Kidney tubule cell (primary cell): ENCODE data around the gene BAG1.

Experiments
- DNase-seq: peaks from one replicate; pipeline ENCODE4 v3.0.0-alpha.2; 2018; ENCODE audit warnings: low spot score

Gene BAG1

DNA sequence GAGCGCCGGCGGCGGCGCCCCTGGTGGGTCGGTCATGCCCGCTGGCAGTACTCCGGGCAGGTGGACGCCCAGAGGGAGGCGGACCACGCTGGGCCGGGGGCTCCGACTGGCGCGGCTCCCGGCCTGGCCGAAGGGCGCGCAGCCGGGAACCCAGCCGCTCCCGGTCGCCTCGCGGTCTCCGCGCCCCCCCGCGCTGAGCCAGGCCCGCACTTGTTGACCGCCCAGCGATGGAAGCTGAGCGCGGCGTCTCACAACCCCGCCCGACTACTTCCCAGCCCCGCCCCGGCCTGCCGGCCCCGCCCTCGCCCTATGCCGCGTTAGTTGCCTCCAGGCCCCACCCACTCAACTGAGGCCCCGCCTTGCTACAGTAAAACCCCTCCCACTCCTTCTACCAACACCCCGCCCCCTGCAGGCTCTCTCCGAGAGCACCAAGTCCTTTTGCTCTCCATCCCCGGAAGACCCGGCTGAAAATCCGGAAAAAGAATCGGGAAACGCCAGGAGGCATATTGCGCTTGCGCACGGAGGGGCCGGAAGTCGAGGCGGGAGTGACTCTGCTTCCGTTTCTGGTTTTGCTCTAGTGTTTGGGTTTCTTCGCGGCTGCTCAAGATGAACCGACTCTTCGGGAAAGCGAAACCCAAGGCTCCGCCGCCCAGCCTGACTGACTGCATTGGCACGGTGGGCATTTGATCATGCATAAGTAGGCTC lies at the start of gene BAG1, which contains the start of gene CHMP5:
Gene BAG1, minus strand, starts transcription at position 236 of the 705 bp plus-strand sequence.
Gene CHMP5, plus strand, starts transcription at position 577 of the 705 bp plus-strand sequence. Its CDS starts 30 bp downstream, at position 607.
- DNase-seq: peak; percentile 99

DNA sequence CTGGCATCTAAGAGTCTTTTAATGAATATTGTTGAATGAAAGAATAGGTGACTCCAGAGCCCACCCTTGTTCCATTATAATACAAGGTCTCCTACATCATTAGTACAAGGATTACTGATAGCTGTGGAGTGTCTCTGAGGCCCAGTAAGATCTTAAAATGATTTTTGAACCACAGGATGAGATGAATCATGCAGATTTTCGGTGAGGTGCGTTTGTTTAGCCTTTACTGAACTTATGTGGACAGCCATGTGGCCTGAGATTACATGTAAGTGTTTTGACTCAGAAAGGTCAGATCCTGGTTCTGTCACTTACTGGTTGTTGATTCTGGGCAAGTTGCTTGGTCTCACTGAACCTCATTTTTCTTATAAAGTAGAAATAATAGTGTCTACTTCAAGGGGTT lies 47.4 kb upstream of the BAG1 start:
- no peak for DNase-seq

DNA sequence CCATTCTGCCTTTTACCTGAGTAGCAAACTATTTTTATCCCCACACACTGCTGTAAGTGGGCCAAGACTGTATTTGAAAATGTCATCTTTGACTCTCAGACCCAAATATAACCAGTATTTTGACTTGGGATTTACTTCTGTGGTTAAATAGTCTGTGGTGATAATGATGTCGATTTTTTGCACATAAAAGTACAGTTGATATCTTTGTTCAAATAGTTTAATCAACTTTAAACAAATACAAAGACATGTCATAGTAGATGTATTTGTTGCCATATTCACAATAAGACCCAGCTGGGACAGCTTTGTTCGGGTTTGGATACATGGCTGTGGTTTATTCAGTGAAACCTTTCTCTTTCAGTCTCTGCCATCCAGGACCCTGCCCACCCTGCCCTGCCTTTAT lies 46.2 kb upstream of the BAG1 start:
- DNase-seq: no peak

DNA sequence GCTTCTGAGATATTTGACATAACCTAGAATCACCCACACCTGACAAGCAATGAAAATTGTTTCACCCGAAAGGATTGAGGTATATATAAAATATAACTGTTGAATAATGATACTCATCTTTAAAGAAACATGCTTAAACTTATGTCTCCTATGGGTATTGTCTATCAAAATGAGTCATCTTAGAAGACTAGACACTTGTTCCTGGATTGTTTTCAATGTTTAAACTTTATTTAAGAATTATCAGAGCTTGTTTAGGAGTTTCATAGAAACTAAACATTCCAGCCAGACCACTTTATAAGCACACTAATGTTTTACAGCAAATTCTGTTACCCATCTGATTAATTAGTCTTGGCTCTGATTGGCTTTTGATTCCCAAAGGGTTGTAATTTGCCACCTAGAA lies 45.4 kb upstream of the BAG1 start:
- no peak for DNase-seq

DNA sequence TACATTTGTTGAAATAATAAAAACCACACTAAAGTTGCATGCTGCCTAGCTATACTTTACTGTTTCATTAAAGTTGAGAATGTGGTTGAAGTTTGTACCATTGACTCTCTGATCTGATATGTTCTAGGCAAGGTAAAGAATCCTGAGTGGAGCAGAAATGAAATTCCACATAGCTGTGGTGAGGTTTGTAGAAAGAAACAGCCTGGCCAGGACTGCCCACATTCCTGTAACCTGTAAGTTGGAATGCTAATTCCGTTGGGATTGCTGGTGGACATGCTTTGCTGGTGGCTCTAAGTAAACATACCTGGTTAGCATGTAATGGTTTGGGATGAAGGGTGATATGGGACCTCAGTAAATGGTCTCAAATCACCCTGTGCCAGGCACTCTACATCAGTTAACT lies 42.6 kb upstream of the BAG1 start:
- DNase-seq: peak; percentile 65

DNA sequence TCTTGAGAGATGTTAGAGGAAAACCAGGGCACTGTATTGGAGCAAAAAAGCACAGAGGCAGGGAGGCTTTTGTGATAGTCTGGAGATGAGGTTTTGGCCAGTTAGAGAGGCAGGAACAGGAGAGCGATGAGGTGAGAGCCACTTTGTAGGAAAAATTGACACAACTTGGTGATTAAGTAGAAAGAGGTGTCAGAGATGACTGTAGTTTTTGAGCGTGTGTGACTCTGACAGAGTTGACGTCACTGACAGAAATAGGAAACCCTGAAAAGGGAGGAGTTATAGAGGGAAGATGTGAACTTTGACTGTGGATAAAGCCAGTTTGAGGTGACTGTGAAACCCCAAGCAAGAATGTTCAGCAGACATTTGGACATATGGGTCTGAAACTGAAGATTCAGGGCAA lies 41.5 kb upstream of the BAG1 start:
- DNase-seq: no peak

DNA sequence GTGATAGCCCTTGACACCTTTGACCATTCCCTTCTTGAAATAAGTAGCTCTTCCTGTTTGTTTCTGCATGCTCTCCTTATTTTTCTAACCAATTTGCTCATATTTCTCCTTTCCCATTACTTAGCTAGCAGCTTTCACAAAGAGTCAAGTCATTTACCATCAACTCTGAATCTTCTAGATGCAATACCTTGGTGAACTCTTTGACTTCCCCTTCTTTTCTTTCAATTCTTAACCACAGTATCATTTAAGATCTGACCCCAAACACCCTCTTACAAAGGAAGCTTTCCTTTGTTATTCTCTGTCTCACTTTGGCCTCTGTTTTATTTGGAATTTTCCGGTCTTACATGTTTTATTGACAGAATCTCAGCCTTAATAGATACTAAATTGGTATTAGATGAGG lies 39.9 kb upstream of the BAG1 start:
- no peak for DNase-seq

DNA sequence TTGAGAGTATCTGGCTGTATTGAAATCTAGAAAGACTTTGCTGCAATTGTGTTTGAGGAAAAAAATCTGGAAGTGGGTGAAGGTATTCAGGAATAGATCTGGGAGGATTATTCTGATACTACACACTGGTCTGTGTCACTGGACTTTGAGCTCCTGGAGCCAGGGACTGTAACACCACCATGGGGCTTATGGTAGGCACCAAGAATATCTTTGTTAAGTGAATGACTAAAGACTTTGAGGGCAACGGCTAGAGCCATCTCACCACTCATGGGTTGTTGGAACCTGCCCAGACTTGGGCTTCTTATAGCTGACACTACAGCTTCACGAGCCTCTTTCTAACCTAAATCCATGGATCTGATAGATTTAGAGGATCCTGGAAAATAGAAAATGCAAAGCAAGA lies 36.0 kb upstream of the BAG1 start:
- DNase-seq: no peak

DNA sequence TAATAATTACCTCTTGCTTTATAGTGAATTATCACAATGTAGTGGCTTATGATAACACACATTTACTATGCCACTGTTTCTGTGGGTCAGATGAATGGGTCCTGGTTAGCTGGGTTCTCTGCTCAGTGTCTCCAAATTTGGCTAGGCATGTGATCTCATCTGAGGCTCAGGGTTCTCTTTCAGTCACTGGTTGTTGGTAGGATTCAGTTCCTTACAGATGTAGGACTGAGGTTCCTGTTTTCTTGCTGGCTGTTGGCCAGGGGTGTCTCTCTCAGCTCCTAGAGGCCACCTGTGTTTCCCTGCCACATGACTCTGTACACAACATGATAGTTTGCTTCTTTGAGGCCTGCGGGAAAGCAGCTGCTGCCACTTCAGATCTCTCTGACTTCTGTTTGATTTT lies 32.9 kb upstream of the BAG1 start:
- peak; percentile 6 for DNase-seq

DNA sequence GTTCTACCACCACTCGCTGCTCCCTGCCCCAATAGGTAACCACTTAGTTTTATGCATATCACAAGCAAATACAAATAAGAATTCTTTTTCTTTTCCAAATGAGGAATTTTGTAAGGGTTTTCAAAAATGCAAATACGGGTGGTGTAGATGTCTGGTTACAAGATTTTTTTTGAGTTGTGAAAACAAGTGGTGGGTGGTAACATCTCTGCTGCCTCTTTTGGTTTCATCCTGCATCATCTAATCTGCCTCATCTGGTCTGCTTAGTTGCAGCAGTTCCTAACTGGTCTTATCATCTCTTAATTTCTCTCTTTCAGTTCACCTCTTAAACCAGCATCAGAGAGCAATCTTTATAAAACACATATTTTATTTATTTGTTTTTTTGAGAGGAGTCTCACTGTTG lies 31.1 kb upstream of the BAG1 start:
- DNase-seq: no peak

DNA sequence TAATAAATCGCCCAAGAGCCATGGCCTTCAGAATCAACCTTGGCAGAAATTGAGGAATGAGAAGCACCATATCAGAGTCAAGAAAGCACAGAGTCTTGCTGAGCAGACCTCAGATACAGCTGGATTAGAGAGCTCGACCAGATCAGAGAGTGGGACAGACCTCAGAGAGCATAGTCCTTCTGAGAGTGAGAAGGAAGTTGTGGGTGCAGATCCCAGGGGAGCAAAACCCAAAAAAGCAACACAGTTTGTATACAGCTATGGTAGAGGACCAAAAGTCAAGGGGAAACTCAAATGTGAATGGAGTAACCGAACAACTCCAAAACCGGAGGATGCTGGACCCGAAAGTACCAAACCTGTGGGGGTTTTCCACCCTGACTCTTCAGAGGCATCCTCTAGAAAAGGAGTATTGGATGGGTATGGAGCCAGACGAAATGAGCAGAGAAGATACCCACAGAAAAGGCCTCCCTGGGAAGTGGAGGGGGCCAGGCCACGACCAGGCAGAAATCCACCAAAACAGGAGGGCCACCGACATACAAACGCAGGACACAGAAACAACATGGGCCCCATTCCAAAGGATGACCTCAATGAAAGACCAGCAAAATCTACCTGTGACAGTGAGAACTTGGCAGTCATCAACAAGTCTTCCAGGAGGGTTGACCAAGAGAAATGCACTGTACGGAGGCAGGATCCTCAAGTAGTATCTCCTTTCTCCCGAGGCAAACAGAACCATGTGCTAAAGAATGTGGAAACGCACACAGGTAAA lies 30.3 kb upstream of the BAG1 start:
- no peak for DNase-seq

DNA sequence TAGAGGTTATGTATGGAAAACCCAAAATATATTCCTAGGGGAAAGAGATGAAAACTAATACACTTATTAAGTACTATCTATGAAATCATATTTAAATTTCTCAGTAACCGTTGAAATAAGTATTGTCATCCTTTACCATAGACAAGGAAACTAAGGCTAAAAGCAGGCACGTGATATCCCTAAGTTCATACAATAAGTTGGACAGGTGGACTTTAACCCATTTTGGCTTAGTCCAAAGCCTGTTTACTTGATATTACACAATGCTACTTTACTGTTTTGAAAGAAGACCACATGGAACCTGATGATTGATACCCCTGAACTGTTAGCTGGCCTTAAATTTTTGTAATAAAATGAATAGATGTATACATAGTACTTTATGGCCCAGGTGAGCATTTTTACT lies 29.3 kb upstream of the BAG1 start:
- no peak for DNase-seq

DNA sequence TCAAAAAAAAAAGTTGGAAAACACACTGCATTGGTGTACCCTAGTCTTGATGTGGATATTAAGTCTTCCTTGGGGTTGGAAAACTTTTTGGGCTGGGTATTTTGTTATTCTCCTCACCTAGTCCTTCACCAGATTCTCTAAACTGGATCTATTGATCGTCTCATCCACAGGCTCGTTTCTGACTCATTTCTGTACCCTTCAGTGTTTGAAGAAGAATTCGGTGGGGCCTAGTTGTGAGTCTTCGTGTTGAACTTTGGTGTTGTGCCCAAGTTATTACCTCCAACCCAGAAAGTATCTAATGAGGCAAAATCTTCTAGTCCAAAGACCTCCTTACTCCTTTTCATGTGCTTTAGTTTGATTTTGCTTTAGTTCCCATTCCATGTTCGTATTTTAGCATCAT lies 27.4 kb upstream of the BAG1 start:
- DNase-seq: no peak

DNA sequence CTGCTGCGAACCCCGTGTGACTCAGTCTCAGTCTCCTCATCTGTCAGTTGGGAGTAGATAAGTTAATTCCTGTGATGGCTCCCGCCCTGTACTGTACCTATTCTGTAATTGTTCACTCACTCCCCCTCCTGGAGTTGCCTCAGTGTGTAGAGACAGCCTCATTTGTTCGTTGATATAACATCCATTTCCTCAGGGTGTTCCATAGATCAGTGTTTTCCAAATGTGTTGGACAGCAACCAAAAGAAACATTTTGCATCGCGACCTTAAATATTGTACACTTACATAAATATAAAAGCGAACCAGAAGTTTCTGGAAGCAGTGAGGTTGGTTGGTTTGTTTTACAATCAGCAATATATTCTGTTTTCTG lies 26.5 kb upstream of the BAG1 start:
- DNase-seq: no peak

DNA sequence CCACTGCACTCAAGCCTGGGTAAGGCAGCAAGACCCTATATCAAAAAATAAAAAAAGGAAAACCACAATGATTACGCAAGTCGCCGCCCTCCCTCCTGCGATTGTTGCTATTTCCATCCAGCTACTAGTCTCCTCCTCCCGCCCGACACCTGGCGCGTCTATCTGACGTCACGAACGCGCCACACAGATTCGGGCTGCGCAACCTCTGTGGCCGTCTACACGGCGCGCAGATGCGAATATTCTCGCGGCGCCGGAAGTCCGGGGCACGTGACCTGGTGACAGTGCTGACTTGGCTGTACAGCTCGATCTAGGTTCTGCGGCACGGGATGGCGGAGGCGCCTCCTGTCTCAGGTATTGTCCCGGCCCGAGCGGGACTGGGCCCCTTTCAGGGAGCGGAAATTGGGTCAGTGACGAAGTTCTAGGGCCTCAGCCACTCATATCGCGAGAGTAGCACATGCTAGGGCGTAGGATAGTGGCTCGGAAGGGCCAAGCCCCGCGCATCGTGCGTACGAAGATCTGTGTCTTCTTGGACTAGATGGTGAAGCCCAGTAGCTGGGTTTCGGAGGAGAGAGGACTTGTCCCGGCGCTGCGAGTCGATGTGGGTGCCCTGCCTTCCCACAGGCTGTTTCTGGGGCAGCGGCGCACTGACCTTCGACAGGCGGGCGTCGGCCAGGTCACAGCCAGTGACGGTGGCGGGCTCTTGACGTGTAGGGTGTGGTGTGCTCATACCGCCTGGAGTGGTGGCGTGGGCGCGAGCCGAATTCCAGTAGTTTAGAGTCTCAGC lies 25.9 kb upstream of the BAG1 start, which contains the start of gene NFX1:
Gene NFX1, plus strand, starts transcription at position 270 of the 784 bp plus-strand sequence. Its CDS starts 57 bp downstream, at position 327.
- DNase-seq: peak; percentile 99

DNA sequence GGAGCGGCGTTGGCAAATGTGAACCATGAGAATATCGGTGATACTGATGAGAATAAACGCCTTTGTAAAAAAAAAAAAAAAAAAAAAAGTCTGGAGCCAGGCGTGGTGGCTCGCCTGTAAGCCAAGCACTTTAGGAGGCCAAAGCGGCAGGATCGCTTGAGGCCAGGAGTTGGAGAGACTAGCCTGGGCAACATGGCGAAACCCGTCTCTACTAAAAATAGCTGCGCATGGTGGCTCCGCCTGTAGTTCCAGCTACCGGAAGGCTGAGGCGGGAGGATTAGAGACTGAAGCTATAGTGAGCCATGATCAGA lies 25.4 kb upstream of the BAG1 start:
- no peak for DNase-seq

DNA sequence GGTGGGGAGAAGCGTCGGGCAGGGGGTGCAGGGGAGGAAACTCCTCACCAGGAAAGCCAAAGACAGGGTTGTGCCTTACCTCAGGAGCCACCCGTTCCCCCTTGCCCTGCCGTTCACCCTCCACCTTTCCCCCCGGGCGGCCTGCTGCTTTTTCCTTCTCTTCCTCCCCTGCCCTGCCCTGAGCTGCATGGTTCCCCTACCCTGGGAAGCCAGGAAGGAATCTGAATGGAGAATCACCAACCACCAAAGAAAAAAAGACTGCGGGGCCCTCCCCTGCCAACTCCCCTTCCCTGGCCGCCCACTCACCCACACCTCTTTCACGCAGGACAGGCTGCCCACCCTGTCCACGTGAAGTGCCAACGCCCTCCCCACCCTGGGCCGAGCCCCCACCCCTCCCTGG lies 25.0 kb upstream of the BAG1 start:
- DNase-seq: no peak

DNA sequence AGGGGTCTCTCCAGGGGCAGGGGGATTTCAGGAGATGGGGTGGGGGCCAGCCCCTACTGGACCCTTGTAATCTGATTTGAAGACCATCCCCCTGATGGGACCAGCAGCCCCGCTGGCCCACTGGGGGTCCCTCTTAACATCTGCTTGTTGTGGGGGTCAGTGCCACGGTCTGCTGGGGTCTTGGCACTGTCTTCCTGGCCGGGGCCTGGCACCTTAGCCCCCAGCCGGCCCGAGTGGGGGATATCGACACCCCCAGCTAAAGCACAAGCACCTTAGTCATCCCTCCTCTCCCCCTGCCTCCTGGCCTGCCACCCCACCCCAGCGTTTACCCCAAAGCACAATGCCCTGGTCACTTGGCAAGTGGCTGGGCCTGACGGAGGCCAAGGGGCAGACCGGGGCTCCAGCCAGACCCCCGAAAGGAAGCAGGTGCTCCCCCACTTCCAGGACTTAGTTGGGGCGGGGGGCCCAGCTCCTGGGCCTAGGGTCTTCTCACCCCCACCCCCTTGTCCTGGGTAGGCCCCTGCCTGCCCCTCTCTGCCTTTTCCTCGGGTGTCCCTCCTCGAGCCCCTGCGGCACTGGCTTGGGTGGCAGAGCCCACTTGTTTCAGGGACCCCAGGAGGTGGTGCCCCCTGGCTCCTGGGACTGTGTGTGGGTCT lies 24.4 kb upstream of the BAG1 start:
- DNase-seq: no peak

DNA sequence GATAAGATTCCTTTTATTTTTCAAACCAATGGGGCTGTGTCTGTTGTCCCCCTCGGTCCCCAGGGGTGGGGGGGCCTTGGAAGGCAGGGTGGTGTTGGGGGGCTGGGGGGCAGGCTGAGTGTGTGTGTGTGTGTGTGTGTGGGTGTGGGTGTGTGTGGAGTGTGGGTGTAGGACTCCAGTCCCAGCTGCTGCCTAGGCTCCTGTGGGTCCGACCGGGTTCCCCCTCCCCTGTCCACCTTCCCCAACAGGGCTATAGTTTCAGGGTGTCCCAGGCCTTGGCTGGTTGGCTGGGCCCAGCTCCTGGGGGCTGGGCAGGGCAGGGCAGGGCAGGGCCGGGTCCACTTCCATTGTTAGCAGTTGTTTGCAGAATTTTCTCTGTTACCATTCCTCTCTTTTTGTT lies 23.7 kb upstream of the BAG1 start:
- DNase-seq: no peak

DNA sequence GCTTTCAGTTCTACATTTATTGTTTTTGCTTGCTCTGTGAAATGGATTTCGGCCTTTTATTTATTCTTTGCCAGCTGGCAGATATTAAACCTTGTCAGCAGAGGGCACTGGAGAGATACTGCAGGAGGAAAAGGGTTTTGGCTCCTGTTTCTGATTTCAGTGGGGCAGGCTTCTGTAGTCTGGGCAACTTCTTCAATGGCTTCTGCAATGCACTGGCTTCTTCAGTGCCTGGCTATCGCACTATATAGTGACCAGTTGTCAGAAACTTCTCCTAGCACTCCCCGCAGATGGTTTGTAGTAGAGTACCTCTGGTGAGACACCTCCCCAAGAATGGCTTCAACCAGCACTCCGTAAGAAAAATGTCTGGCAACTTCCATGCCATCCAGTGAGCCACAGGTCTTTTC lies 22.6 kb upstream of the BAG1 start:
- DNase-seq: peak; percentile 68

DNA sequence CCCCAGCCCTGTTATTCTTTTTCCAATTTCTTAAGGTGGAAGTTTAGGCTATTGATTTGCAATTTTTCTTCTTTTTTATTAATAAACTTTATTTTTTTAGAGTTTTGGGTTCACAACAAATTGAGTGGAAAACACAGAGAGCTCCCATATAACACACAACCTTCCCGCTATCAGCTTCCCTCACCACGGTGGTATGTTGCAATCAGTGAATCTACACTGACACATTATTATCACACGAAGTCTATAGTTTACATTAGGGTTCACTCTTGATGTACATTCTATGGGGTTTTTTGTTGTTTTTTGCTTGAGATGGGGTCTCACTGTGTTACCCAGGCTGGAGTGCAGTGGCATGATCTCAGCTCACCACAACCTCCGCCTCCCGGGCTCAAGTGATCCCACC lies 21.0 kb upstream of the BAG1 start:
- DNase-seq: no peak

DNA sequence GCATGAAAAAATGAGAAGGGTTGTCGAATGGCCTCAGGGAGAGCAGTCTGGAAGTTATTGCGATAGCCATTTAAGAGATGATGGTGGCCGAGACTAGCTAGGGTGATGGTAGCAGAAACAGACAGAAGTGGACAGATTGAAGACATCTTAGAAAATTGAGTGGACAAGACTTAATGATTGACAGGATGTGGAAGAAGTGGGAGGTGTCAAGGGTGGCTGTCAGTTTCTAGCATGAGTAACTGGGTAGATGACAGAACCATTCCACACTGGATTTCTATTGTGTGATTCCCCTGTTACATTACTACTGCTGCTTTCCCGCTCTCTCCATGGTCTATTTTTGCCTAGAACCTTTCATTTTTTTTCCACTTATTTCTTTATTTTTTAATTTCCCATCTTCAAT lies 13.0 kb upstream of the BAG1 start:
- DNase-seq: peak; percentile 60

DNA sequence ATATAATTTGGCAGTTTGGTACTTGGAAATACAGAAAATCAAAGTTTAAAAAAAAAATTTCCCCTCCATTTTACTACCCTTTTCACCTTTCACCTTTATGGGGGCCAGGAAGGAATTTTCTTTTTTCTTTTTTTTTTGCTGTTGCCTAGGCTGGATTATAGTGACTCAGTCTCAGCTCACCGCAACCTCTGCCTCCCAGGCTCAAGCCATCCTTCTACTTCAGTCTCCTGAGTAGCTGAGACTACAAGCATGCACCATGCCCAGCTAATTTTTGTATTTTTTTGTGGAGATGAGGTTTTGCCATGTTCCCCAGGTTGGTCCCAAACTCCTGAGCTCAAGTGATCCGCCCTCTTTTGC lies 9.4 kb upstream of the BAG1 start:
- peak; percentile 44 for DNase-seq
